Cerebellar cortex (tissue), 1 donor: ENCODE measurements around the gene AEBP1.
A peak's percentile ranks its signal among the peaks of the same experiment; 100 is the strongest.

Experiments used
- DNase-seq: peaks from one replicate; pipeline ENCODE4 v3.0.0-alpha.2; 2015; ENCODE audit warnings: low spot score

AEBP1 gene

GRCh38 chr7:44066494-44067063, 37.6 kb upstream of the AEBP1 start:
- no peak for DNase-seq

- no peak for DNase-seq
Measured at GRCh38 chr7:44067064-44067951, 36.8 kb upstream of the AEBP1 start.

GRCh38 chr7:44068054-44068453, 36.1 kb upstream of the AEBP1 start:
- no peak for DNase-seq

- DNase-seq: no peak
Measured at GRCh38 chr7:44071726-44072363, 32.3 kb upstream of the AEBP1 start.

DNA sequence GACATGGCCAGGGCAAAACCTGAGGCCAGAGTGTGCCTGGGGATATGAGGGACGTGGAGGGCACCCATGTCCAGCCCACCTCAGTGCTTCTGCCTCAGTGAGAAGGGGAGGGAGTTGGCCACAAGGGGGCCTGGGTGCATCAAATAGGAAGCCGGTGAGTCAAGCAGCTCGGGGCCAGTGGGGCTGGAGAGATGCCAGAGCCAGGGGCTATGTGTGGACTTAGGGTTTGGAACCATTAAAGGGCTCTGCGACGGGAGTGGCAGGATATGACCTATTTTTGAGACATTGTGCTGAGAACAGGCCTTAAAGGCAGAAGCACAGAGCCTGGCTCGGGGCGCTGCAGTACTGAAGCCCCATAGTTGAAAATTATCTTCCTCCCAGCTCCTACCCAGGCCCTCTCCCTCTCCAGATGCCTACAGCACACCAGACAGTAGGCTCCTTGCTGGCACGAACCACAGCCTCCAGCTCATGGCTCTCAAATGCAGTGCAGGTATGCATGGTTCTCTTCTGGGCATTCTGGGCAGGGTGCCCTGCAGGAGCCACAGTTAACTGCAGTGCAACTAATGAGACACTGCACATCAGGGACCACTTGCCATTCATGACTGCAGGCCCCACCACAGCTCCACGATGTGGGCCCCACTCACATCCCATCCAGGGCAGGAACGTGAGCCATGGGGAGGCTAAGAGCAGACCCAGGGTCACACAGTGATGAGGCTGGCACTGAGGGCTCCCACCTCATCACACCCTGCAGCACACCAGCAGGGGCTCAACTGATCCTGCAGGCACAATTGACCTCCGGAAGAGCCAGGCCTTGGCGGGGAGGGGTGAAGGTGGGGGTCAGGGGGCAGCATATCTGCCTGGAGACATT, 31.5 kb upstream of the AEBP1 start:
- DNase-seq: peak; percentile 79

DNA sequence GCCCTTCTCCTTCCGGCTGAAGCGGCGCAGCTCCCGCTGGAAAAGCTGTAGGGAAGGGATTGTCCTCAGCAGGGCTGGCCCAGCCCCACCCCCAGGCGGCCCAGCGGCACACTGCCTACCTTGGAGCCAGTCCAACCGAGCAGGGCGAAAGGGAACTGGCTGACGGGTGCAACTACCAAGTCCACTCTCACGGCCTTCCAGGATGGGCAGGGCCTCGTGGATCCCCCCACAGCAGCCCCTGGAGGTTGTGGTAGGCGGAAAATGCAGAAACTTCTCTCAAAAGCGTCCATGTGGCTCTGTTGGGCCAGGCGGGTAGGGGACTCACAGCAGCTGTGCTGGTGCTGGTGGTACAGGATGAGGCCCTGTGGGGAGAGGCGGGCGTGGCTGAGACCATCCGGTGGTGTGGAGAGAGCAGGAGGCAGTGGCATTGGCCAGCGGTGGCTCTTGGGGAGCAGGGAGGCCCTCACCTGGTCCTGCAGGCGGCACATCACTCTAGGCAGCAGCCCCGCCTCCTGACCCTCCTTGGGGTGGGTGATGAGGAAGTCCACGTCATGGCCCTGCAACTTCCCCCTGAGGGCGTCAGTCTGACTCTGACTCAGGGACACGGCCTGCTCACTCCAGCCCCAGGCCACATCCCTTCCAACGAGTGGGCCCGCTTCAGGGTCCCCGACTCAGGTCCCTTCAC, 30.3 kb upstream of the AEBP1 start:
- DNase-seq: peak; percentile 39

DNA sequence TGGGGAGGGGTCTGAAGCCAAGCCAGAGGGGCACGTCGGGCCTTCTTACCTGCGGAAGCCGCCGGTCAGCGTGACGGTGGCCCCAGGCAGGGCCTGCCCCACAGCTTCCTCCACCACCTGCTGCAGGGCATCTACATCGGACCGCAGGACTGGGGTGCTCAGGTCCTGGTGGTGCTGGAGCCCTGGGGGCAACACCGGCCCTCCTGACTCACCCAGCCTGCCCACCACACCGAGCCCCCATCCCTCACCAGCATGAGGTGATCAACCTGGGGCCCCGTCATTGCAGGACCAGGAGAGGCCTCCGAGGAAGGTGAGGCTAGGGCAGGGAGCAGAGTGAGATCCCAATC, 29.8 kb upstream of the AEBP1 start:
- no peak for DNase-seq

GRCh38 chr7:44075296-44076075, 28.7 kb upstream of the AEBP1 start:
- no peak for DNase-seq

DNA sequence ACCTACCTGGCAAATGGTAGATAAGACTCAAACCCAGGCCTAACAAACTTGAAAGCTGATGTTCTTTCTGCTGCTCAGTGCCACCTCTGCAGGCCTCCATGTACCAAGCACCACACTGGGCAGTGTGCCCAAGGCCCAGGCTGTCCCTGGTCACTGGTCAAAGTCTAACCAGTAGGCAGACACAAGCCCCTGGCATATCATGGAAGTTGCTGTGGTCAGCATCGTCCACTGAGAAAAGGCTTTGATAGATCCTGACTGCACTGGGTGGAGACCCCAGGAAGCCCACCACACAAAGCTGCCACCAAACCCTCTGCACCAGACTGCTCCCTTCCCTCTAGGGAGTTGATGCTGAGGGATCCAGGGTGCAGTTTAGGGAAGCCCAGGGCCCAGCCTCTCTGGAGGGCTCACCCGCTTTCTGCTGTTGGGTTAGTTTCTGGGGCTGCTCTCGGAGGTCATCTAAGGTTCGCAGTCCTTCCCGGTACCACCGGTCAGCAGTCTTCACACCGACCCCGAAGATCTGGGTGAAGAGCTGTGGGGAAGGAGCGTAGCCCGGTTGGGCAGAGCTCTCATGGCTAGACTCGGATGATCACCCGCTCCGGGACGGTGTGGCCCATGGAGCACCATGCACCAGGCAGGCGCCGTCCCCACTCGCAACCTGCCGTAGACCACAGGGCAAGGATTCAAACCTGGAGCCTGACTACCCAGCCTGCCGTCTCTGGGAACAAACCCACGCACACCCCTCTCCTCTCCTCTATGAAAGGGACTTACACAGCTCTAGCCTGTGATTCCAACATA, 27.8 kb upstream of the AEBP1 start:
- DNase-seq: no peak

- no peak for DNase-seq
Measured at GRCh38 chr7:44077061-44077460, 27.1 kb upstream of the AEBP1 start.

DNA sequence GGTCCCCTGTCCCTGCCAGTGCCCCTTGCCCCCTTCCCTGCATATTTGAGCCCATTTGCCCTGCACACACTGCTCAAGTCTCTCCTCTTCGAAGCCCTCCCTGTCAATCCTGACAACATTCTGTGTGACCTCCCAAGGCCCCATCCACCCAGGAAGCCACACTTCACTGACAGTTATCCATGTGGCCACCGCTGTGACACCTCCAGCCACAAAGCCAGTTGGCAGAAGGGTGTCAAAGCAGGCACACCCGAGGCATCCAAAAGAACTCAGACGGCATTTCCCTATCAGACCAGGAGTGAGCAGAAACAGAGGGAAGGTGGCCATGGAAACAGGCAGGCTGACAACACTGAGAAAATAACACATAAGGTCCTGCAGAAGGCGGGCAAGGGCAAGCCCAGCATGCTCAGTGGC, 26.5 kb upstream of the AEBP1 start:
- no peak for DNase-seq

DNA sequence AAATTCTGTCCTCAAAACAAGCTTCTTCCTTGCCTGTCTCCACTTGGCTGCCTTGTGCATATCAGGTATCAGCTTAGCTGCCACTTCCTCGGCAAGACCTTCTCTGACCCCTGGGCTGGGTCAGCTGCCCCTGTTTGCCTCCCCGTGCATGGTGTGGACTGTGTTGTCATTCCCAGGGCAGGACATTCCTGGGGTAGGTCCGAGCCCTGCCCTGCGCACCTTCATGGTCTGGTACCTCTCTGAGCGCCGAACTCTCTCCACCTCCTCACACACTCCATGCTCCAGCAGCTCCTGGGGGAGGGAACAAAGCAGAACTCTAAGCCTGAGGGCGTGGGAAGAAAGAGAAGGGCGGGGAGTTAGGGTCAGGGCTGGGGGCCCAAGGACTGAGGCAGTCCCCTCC, 25.6 kb upstream of the AEBP1 start:
- no peak for DNase-seq

DNA sequence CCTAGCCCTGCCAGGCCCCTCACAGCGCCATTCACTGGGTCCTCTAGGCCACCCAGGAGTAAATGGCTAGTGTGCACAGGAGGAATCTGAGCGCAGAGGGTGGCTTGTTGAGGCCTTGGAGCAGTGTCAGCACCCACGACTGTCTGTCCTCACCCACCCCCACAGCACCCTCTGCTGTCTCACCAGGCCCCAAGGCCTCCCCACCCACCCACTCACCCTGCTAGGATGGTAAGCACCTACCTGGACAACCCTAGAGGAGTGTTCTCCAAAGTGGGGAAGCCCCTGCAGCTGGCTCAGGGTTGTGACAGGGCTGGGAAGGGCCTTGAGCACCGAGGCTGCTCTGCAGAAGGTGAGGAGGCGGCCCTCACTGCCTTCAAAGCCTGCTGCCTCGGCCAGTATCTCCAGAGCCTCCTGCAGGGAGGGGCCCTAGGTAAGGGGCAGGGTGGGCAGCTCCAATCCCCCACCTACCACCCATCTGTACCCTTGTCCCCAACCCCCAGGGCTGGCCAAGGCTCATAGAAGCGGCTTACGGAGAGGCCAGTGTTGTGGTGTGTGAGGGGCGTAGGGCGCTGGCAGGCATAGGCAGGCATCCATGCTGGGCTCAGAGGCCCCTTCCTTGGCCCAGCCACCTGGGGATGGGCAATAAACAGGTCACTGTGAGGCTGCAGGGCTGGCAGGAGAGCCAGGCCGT, 24.7 kb upstream of the AEBP1 start:
- no peak for DNase-seq

GRCh38 chr7:44080118-44080517, 24.0 kb upstream of the AEBP1 start:
- DNase-seq: no peak

- DNase-seq: no peak
Measured at GRCh38 chr7:44080686-44081265, 23.4 kb upstream of the AEBP1 start.

DNA sequence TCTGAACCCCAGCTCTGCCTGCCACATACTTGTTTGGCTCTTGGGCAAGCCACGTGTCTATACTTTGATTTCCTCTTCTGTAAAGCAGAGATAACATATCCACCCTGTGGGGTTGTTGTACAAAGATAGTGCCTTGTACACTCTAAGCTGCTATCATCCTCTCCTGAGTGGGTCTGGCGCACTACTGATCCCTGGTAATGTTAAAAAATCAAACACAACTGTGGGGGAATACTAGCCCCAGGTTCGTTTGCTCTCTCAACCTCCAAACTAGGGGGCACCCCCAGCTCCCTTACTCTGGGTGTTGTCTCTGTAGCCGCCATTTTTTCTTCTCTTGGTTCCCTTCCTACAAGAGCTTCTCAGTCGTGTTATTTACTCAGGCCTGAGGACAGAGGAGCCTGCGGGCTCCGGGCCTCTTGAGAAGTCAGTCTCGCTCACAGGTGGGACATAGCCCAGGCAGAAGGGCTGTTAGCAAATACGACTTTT, 22.8 kb upstream of the AEBP1 start:
- no peak for DNase-seq

- peak; percentile 99 for DNase-seq
Measured at GRCh38 chr7:44082541-44083207, 21.5 kb upstream of the AEBP1 start.

DNA sequence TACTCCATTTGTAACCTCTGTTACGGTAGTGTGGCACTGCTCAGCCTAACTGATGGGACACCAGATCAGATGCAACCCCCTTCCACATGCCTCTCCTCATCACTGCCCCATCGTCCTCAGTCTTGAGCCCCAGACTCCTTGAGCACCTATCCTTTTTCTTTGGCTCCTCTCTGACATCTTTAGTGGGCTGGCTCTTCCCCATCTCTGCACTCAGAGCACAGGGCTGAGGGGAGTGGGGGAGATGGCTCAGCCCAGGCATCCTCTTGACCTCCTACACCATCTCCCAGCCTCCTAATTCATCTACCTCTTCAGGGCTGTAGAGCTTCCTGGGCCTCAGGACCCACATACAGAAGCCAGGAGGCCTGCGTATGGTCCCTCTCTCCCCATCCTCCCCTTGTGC, 20.3 kb upstream of the AEBP1 start:
- no peak for DNase-seq
